ENCODE results near the gene RAPGEF2. TPM values are rescaled to one million over a fixed set of nuclear protein-coding genes. Genes with fewer than 3 reads are reported as not detected.

The RAPGEF2 gene
- total and polyA plus RNA-seq, 2 experiments from 2014 or later = 10.2 to 63.1 TPM

DNA sequence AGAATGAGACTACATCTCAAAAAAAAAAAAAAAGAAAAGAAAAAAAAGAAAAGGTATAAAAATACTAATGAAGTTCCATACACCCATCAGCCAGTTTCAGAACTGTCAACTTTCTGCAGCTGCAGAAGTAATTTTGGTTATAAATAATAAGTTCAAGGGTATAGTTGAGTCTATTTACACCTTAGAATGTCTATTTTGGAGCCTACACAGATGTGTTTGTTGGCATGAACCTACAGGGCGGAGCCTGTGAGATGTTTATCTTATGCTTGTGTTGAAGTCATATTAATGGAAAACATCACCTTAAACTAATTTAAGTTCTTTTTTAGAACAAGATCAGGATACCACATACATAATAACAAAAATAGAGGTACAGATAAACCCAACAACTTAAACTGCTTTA lies 85.8 kb downstream of the RAPGEF2 start:
- no peaks in the 10 kb centered on the region for H3K27me3 ChIP-seq (ENCODE audit: insufficient read depth)
- H3K79me2 ChIP-seq (replicated peaks; ENCODE audit: insufficient read depth) = peaks cover 12% of the 10 kb centered on the region; the same call in 1 of the 2 replicates
- TF ChIP-seq EZH2phosphoT487 (IDR thresholded peaks at IDR 0.05; ENCODE audit: unreplicated experiment) = no peak
- TF ChIP-seq, protein P1, sequence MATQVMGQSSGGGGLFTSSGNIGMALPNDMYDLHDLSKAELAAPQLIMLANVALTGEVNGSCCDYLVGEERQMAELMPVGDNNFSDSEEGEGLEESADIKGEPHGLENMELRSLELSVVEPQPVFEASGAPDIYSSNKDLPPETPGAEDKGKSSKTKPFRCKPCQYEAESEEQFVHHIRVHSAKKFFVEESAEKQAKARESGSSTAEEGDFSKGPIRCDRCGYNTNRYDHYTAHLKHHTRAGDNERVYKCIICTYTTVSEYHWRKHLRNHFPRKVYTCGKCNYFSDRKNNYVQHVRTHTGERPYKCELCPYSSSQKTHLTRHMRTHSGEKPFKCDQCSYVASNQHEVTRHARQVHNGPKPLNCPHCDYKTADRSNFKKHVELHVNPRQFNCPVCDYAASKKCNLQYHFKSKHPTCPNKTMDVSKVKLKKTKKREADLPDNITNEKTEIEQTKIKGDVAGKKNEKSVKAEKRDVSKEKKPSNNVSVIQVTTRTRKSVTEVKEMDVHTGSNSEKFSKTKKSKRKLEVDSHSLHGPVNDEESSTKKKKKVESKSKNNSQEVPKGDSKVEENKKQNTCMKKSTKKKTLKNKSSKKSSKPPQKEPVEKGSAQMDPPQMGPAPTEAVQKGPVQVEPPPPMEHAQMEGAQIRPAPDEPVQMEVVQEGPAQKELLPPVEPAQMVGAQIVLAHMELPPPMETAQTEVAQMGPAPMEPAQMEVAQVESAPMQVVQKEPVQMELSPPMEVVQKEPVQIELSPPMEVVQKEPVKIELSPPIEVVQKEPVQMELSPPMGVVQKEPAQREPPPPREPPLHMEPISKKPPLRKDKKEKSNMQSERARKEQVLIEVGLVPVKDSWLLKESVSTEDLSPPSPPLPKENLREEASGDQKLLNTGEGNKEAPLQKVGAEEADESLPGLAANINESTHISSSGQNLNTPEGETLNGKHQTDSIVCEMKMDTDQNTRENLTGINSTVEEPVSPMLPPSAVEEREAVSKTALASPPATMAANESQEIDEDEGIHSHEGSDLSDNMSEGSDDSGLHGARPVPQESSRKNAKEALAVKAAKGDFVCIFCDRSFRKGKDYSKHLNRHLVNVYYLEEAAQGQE (IDR thresholded peaks at IDR 0.05; ENCODE audit: unreplicated experiment) = no peak
- TF ChIP-seq CREB1 (CRISPR knock-in tag; IDR thresholded peaks at IDR 0.05; ENCODE audit: low read depth) = no peak
- no peak for TF ChIP-seq EZH2 (IDR thresholded peaks at IDR 0.05; ENCODE audit: low read depth, unreplicated experiment)
- TF ChIP-seq, protein P2, sequence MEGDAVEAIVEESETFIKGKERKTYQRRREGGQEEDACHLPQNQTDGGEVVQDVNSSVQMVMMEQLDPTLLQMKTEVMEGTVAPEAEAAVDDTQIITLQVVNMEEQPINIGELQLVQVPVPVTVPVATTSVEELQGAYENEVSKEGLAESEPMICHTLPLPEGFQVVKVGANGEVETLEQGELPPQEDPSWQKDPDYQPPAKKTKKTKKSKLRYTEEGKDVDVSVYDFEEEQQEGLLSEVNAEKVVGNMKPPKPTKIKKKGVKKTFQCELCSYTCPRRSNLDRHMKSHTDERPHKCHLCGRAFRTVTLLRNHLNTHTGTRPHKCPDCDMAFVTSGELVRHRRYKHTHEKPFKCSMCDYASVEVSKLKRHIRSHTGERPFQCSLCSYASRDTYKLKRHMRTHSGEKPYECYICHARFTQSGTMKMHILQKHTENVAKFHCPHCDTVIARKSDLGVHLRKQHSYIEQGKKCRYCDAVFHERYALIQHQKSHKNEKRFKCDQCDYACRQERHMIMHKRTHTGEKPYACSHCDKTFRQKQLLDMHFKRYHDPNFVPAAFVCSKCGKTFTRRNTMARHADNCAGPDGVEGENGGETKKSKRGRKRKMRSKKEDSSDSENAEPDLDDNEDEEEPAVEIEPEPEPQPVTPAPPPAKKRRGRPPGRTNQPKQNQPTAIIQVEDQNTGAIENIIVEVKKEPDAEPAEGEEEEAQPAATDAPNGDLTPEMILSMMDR (conservative IDR thresholded peaks at IDR 0.05; ENCODE audit: low read depth in 2 of 2) = no peak
- Mint-ChIP-seq H3K4me1 (peaks cover 9% of the 10 kb centered on the region; the same call in 2 of the 3 replicates), H3K27ac (no peak overlapping the region), H3K36me3 (ENCODE audit: low read depth) (no peaks in the 10 kb centered on the region), H3K4me3 (no peak overlapping the region), H3K9me3 (no peaks in the 10 kb centered on the region), H3K27me3 (ENCODE audit: insufficient read depth, low read depth, poor library complexity) (peaks cover 3% of the 10 kb centered on the region)
- H2AFZ ChIP-seq = no peak overlapping the region
- H3K36me3 ChIP-seq (ENCODE audit: insufficient read depth) = no peaks in the 10 kb centered on the region
- no peaks in the 10 kb centered on the region for H3F3A ChIP-seq (replicated peaks; ENCODE audit: low read depth)
- H3K4me3 ChIP-seq = no peak overlapping the region
- H3K4me2 ChIP-seq = no peak overlapping the region
- DNase-seq (ENCODE audit: low spot score) (no peak), ATAC-seq (no peak)
- H3K27ac ChIP-seq (ENCODE audit: low read depth) = no peak overlapping the region
- no peaks in the 10 kb centered on the region for H3K9me2 ChIP-seq (ENCODE audit: insufficient read depth)
- H3K4me1 ChIP-seq (ENCODE audit: insufficient read depth) = no peaks in the 10 kb centered on the region
- no peaks in the 10 kb centered on the region for H4K20me1 ChIP-seq (replicated peaks; ENCODE audit: insufficient read depth)

DNA sequence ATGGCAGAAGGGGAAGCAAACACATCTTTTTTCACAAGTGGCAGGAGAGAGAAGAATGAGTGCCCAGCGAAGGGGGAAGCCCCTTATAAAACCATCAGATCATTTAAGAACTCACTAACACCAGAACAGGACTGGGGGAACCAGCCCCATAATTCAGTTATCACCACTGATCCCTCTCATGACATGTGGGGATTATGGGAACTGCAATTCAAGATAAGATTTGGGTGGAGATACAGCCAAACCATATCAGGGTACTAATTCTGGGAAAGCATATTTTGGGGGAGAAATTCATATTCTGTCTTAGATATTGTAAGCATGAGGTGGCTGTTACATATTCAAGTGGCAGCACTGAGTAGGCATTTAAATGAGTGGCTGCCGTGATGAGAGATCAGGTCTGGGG lies 87.8 kb downstream of the RAPGEF2 start:
- Mint-ChIP-seq H3K4me3 (no peak overlapping the region), H3K4me1 (peaks cover 2% of the 10 kb centered on the region; the same call in 1 of the 3 replicates), H3K27ac (no peak overlapping the region), H3K36me3 (ENCODE audit: low read depth) (no peaks in the 10 kb centered on the region), H3K9me3 (no peaks in the 10 kb centered on the region), H3K27me3 (ENCODE audit: insufficient read depth, low read depth, poor library complexity) (peaks cover 3% of the 10 kb centered on the region)
- Histone ChIP-seq H4K20me1 (replicated peaks; ENCODE audit: insufficient read depth) (no peaks in the 10 kb centered on the region), H3K27me3 (ENCODE audit: insufficient read depth) (no peaks in the 10 kb centered on the region), H3K36me3 (ENCODE audit: insufficient read depth) (no peaks in the 10 kb centered on the region), H3K9me2 (ENCODE audit: insufficient read depth) (no peaks in the 10 kb centered on the region), H3K27ac (ENCODE audit: low read depth) (no peak overlapping the region), H2AFZ (no peak overlapping the region), H3K4me2 (no peak overlapping the region), H3K4me1 (ENCODE audit: insufficient read depth) (no peaks in the 10 kb centered on the region), H3F3A (replicated peaks; ENCODE audit: low read depth) (no peaks in the 10 kb centered on the region), H3K4me3 (no peak overlapping the region), H3K79me2 (replicated peaks; ENCODE audit: insufficient read depth) (no peaks in the 10 kb centered on the region; the same call in 1 of the 2 replicates)
- no peak for ATAC-seq
- TF ChIP-seq, protein P3, sequence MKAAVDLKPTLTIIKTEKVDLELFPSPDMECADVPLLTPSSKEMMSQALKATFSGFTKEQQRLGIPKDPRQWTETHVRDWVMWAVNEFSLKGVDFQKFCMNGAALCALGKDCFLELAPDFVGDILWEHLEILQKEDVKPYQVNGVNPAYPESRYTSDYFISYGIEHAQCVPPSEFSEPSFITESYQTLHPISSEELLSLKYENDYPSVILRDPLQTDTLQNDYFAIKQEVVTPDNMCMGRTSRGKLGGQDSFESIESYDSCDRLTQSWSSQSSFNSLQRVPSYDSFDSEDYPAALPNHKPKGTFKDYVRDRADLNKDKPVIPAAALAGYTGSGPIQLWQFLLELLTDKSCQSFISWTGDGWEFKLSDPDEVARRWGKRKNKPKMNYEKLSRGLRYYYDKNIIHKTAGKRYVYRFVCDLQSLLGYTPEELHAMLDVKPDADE (IDR thresholded peaks at IDR 0.05) = no peak
- TF ChIP-seq JUNB (IDR thresholded peaks at IDR 0.05; ENCODE audit: unreplicated experiment) = no peak
- no peak for DNase-seq (ENCODE audit: low spot score)
